ENCODE data around the gene MCUR1. TPM values are rescaled to one million over a fixed set of nuclear protein-coding genes. Genes with fewer than 3 reads are reported as not detected.
A peak's percentile ranks its signal among the peaks of the same experiment; 100 is the strongest.

Gene MCUR1
- total RNA-seq, 3 donors from 2014 or later, result 12.8 to 14.9 (median 14.1) TPM

DNA sequence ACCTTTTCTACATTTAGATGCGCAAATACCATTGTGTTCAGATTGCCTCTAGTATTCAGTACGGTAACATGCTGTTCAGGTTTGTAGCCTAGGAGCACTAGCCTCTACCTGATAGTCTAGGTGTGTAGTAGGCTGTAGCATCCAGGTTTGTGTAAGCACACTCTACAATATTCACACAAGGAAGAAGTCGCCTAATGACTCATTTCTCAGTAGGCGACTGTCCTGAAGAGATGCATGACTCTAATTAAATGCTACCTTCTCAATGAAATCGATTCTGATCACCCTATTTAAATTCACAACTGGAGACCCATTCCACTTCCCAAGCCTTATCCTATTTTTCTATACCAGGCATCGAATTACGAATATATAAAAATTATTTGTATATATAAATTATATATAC lies 1.3 kb downstream of the MCUR1 start:
- no peaks in the 10 kb centered on the region for H3K27me3 ChIP-seq
- H3K27ac ChIP-seq, result peak overlapping the region; percentile 48 to 93
- DNase-seq (ENCODE audit: low spot score in 2 of 2), result no peak
- peaks cover 0 to 8% of the 10 kb centered on the region in 2 donors for H3K4me1 ChIP-seq
- peak overlapping the region; percentile 62 to 99 (median 92) for H3K4me3 ChIP-seq
- no peaks in the 10 kb centered on the region for H3K36me3 ChIP-seq
- intact Hi-C loops (cut with DNase I; ENCODE audit: low total_unique reads), result loop anchor here (5.0 kb wide), 1 partner anchor 1604 kb away; no protein-coding TSS in a partner anchor
- H3K9me3 ChIP-seq, result no peaks in the 10 kb centered on the region
- TF ChIP-seq, protein P1, sequence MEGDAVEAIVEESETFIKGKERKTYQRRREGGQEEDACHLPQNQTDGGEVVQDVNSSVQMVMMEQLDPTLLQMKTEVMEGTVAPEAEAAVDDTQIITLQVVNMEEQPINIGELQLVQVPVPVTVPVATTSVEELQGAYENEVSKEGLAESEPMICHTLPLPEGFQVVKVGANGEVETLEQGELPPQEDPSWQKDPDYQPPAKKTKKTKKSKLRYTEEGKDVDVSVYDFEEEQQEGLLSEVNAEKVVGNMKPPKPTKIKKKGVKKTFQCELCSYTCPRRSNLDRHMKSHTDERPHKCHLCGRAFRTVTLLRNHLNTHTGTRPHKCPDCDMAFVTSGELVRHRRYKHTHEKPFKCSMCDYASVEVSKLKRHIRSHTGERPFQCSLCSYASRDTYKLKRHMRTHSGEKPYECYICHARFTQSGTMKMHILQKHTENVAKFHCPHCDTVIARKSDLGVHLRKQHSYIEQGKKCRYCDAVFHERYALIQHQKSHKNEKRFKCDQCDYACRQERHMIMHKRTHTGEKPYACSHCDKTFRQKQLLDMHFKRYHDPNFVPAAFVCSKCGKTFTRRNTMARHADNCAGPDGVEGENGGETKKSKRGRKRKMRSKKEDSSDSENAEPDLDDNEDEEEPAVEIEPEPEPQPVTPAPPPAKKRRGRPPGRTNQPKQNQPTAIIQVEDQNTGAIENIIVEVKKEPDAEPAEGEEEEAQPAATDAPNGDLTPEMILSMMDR (IDR thresholded peaks at IDR 0.05), result no peak
- TF ChIP-seq POLR2AphosphoS5 (IDR thresholded peaks at IDR 0.05) (no peak), POLR2A (IDR thresholded peaks at IDR 0.05) (no peak)

DNA sequence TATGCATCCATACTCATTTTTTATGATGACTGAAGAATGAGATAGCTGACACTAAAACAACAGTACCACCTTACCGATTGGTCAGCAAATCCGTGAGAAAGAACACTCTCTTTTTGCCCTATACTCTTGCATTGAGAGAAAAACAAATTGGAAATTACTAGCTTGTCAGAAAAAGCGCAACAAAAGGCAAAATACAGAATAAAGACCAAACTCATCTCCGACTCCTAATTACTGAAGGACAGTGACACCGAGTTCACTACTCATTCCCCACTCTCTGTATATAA lies 2.1 kb downstream of the MCUR1 start:
- H3K4me1 ChIP-seq, result peaks cover 0 to 8% of the 10 kb centered on the region in 2 donors
- H3K27me3 ChIP-seq, result no peaks in the 10 kb centered on the region
- intact Hi-C loops (cut with DNase I; ENCODE audit: low total_unique reads), result loop anchor here (5.0 kb wide), 1 partner anchor 1605 kb away; no protein-coding TSS in a partner anchor
- no peaks in the 10 kb centered on the region for H3K36me3 ChIP-seq
- no peaks in the 10 kb centered on the region for H3K9me3 ChIP-seq
- H3K4me3 ChIP-seq, result peak overlapping the region in 1 of 3 donors; percentile 38
- H3K27ac ChIP-seq, result peak overlapping the region; percentile 74 to 78
- no peak for DNase-seq (ENCODE audit: low spot score in 2 of 2)
- TF ChIP-seq, protein P1 (IDR thresholded peaks at IDR 0.05), result no peak
- TF ChIP-seq POLR2AphosphoS5 (IDR thresholded peaks at IDR 0.05) (no peak), POLR2A (IDR thresholded peaks at IDR 0.05) (no peak)

DNA sequence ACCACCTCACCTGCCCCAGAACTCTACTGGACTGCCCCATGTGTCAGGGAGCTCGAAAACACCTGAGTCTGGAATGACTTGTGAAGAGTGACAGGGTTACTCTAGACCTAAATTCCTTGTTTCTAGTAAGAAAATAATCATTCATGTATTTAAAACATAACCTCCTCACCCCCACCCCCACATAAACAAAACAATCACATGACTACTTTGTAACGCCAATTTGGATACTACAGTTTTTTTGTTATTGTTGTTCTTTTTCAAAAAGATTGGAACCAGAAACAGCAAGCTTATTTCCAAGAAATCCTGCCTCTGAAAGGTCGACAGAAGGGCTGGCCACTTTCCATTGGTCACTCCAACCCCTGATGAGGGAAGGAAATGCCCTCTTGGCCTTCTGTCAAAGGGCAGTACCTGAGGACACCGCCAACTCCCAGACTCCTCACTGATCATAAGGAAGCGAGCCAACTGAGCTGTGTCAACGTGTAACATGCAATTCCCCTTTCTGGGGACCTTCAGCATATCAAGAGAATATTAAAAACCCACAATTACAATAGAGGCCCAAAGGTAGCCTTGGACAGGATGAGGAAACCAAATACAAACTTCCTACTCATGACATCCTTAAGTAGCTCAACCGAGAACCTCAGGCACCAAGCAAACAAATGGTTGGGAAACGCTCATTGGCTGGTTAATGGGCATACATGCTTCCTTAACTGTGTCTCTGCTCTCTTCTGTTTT lies 2.6 kb downstream of the MCUR1 start:
- intact Hi-C loops (cut with DNase I; ENCODE audit: low total_unique reads), result loop anchor here (5.0 kb wide), 1 partner anchor 1606 kb away; no protein-coding TSS in a partner anchor
- DNase-seq (ENCODE audit: low spot score in 2 of 2), result no peak
- TF ChIP-seq POLR2A (IDR thresholded peaks at IDR 0.05), result no peak
- TF ChIP-seq, protein P1 (IDR thresholded peaks at IDR 0.05), result no peak
- TF ChIP-seq POLR2AphosphoS5 (IDR thresholded peaks at IDR 0.05), result no peak
- no peaks in the 10 kb centered on the region for H3K9me3 ChIP-seq
- H3K36me3 ChIP-seq, result no peaks in the 10 kb centered on the region
- no peaks in the 10 kb centered on the region for H3K27me3 ChIP-seq
- peaks cover 0 to 8% of the 10 kb centered on the region in 2 donors for H3K4me1 ChIP-seq
- peak overlapping the region; percentile 74 to 78 for H3K27ac ChIP-seq
- H3K4me3 ChIP-seq, result peak overlapping the region in 1 of 3 donors; percentile 38

DNA sequence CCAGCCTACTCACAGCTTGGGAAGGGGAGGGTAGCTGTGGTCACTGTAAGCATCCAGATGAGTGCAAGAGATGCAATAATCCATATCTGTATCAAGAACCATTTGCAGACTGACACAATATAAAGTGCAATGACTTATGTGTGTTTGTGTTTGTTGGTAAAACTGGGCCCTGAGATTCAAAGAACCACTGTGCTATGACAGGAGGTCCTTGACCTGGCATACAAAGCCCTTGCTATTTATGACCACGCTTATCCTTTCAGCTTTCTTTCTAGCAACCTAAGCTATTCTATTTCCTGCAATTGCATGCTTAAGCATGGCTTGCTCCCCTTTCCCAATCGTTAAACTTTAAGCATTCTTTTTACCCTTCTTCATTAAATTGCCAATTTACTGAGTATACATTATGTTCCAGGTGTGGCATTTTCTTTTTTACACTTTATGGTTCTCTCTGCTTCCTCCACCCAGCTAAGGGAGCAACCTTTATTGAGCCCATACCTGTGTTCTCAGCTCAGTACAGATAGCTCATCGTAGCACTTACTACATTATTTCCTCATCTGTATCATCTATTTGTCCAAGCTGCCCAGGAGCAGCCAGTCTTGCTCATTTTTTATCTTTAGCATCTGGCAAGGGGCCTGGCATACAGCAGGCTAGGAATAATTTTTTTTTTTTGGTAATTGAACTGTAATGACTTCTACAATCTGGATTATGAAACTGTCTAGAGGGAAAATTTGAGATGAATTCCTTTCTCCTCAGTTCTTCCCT lies 3.5 kb downstream of the MCUR1 start:
- intact Hi-C loops (cut with DNase I; ENCODE audit: low total_unique reads), result loop anchor here (5.0 kb wide), 1 partner anchor 1606 kb away; no protein-coding TSS in a partner anchor
- Histone ChIP-seq H3K36me3 (no peaks in the 10 kb centered on the region), H3K27me3 (no peaks in the 10 kb centered on the region), H3K4me1 (peaks cover 0 to 8% of the 10 kb centered on the region in 2 donors), H3K27ac (peak overlapping the region; percentile 74 to 78), H3K9me3 (no peaks in the 10 kb centered on the region), H3K4me3 (no peak overlapping the region)
- DNase-seq (ENCODE audit: low spot score in 2 of 2), result no peak
- TF ChIP-seq, protein P1 (IDR thresholded peaks at IDR 0.05), result no peak

DNA sequence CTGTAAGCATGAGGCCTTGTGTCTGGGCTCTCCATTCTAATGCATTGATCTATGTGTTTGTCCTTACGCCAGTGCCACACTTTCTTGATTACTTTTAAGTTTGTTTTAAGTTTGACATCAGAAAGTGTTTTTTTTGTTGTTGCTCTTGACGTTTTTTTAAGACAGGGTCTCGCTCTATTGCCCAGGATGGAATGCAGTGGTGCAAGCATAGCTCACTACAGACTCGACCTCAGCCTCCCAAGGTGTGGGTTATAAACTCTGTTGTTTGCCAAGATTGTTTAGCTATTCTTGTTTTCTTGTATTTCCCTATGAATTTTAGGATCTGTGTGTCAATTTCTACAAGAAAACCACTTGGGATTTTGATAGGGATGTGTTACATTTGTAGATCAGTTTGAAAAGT lies 5.6 kb downstream of the MCUR1 start:
- no peaks in the 10 kb centered on the region for H3K9me3 ChIP-seq
- H3K27ac ChIP-seq, result no peak overlapping the region
- H3K27me3 ChIP-seq, result no peaks in the 10 kb centered on the region
- TF ChIP-seq, protein P1 (IDR thresholded peaks at IDR 0.05), result no peak
- TF ChIP-seq POLR2A (IDR thresholded peaks at IDR 0.05), result no peak
- no peak for TF ChIP-seq POLR2AphosphoS5 (IDR thresholded peaks at IDR 0.05)
- intact Hi-C loops (cut with DNase I; ENCODE audit: low total_unique reads), result no loop called here
- no peaks in the 10 kb centered on the region for H3K36me3 ChIP-seq
- no peaks in the 10 kb centered on the region for H3K4me1 ChIP-seq
- no peak for DNase-seq (ENCODE audit: low spot score in 2 of 2)
- H3K4me3 ChIP-seq, result no peak overlapping the region

All from breast epithelium (tissue), 4 donors.